ENCODE measurements around the gene PDIA5.
A peak's percentile ranks its signal among the peaks of the same experiment; 100 is the strongest.

The PDIA5 gene

GRCh38 chr3:123122057-123122456 lies 55.2 kb downstream of the PDIA5 start:
- H3K27me3 ChIP-seq (ENCODE audit: control insufficient read depth, insufficient read depth, low read length): no peaks in the 10 kb centered on the region
- H3K36me3 ChIP-seq (ENCODE audit: control insufficient read depth, insufficient read depth, low read length): peaks cover 15% of the 10 kb centered on the region
- H3K4me1 ChIP-seq (ENCODE audit: control insufficient read depth, insufficient read depth, low read length): no peaks in the 10 kb centered on the region
- H3K9me3 ChIP-seq (ENCODE audit: control insufficient read depth, low read length): no peaks in the 10 kb centered on the region
- no peak overlapping the region for H3K4me3 ChIP-seq (ENCODE audit: low read length)
- no peak overlapping the region for H3K9ac ChIP-seq (ENCODE audit: low read length)

- Histone ChIP-seq H3K9me3 (ENCODE audit: control insufficient read depth, low read length) (no peaks in the 10 kb centered on the region), H3K9ac (ENCODE audit: low read length) (no peak overlapping the region), H3K4me3 (ENCODE audit: low read length) (no peak overlapping the region), H3K36me3 (ENCODE audit: control insufficient read depth, insufficient read depth, low read length) (peaks cover 15% of the 10 kb centered on the region), H3K4me1 (ENCODE audit: control insufficient read depth, insufficient read depth, low read length) (no peaks in the 10 kb centered on the region), H3K27me3 (ENCODE audit: control insufficient read depth, insufficient read depth, low read length) (no peaks in the 10 kb centered on the region)
Observed at GRCh38 chr3:123122525-123123315, 55.9 kb downstream of the PDIA5 start.

GRCh38 chr3:123123716-123124616 lies 57.1 kb downstream of the PDIA5 start:
- no peak overlapping the region for H3K9ac ChIP-seq (ENCODE audit: low read length)
- H3K27me3 ChIP-seq (ENCODE audit: control insufficient read depth, insufficient read depth, low read length): no peaks in the 10 kb centered on the region
- no peaks in the 10 kb centered on the region for H3K9me3 ChIP-seq (ENCODE audit: control insufficient read depth, low read length)
- H3K4me3 ChIP-seq (ENCODE audit: low read length): no peak overlapping the region
- peaks cover 1% of the 10 kb centered on the region for H3K4me1 ChIP-seq (ENCODE audit: control insufficient read depth, insufficient read depth, low read length)
- peaks cover 15% of the 10 kb centered on the region for H3K36me3 ChIP-seq (ENCODE audit: control insufficient read depth, insufficient read depth, low read length)

- H3K4me3 ChIP-seq (ENCODE audit: low read length): no peak overlapping the region
- H3K9me3 ChIP-seq (ENCODE audit: control insufficient read depth, low read length): no peaks in the 10 kb centered on the region
- no peaks in the 10 kb centered on the region for H3K27me3 ChIP-seq (ENCODE audit: control insufficient read depth, insufficient read depth, low read length)
- H3K9ac ChIP-seq (ENCODE audit: low read length): no peak overlapping the region
- peaks cover 11% of the 10 kb centered on the region for H3K4me1 ChIP-seq (ENCODE audit: control insufficient read depth, insufficient read depth, low read length)
- peaks cover 15% of the 10 kb centered on the region for H3K36me3 ChIP-seq (ENCODE audit: control insufficient read depth, insufficient read depth, low read length)
Observed at GRCh38 chr3:123124971-123125370, 58.1 kb downstream of the PDIA5 start.

- no peak overlapping the region for H3K9ac ChIP-seq (ENCODE audit: low read length)
- H3K36me3 ChIP-seq (ENCODE audit: control insufficient read depth, insufficient read depth, low read length): peaks cover 15% of the 10 kb centered on the region
- H3K4me3 ChIP-seq (ENCODE audit: low read length): no peak overlapping the region
- H3K9me3 ChIP-seq (ENCODE audit: control insufficient read depth, low read length): no peaks in the 10 kb centered on the region
- H3K4me1 ChIP-seq (ENCODE audit: control insufficient read depth, insufficient read depth, low read length): peaks cover 22% of the 10 kb centered on the region
- H3K27me3 ChIP-seq (ENCODE audit: control insufficient read depth, insufficient read depth, low read length): no peaks in the 10 kb centered on the region
Observed at GRCh38 chr3:123126031-123126430, 59.2 kb downstream of the PDIA5 start.

- peaks cover 15% of the 10 kb centered on the region for H3K36me3 ChIP-seq (ENCODE audit: control insufficient read depth, insufficient read depth, low read length)
- no peaks in the 10 kb centered on the region for H3K27me3 ChIP-seq (ENCODE audit: control insufficient read depth, insufficient read depth, low read length)
- no peak overlapping the region for H3K4me3 ChIP-seq (ENCODE audit: low read length)
- H3K9me3 ChIP-seq (ENCODE audit: control insufficient read depth, low read length): no peaks in the 10 kb centered on the region
- H3K9ac ChIP-seq (ENCODE audit: low read length): no peak overlapping the region
- peaks cover 28% of the 10 kb centered on the region for H3K4me1 ChIP-seq (ENCODE audit: control insufficient read depth, insufficient read depth, low read length)
Observed at GRCh38 chr3:123126653-123127052, 59.8 kb downstream of the PDIA5 start.

- Histone ChIP-seq H3K9me3 (ENCODE audit: control insufficient read depth, low read length) (no peaks in the 10 kb centered on the region), H3K27me3 (ENCODE audit: control insufficient read depth, insufficient read depth, low read length) (no peaks in the 10 kb centered on the region), H3K9ac (ENCODE audit: low read length) (no peak overlapping the region), H3K4me1 (ENCODE audit: control insufficient read depth, insufficient read depth, low read length) (peaks cover 30% of the 10 kb centered on the region), H3K36me3 (ENCODE audit: control insufficient read depth, insufficient read depth, low read length) (peaks cover 13% of the 10 kb centered on the region), H3K4me3 (ENCODE audit: low read length) (no peak overlapping the region)
Observed at GRCh38 chr3:123129092-123129491, 62.3 kb downstream of the PDIA5 start.

- Histone ChIP-seq H3K4me3 (ENCODE audit: low read length) (no peak overlapping the region), H3K9ac (ENCODE audit: low read length) (peak overlapping the region; percentile 44), H3K9me3 (ENCODE audit: control insufficient read depth, low read length) (no peaks in the 10 kb centered on the region), H3K27me3 (ENCODE audit: control insufficient read depth, insufficient read depth, low read length) (no peaks in the 10 kb centered on the region), H3K4me1 (ENCODE audit: control insufficient read depth, insufficient read depth, low read length) (peaks cover 30% of the 10 kb centered on the region), H3K36me3 (ENCODE audit: control insufficient read depth, insufficient read depth, low read length) (peaks cover 17% of the 10 kb centered on the region)
Observed at GRCh38 chr3:123129532-123129931, 62.7 kb downstream of the PDIA5 start.

- no peaks in the 10 kb centered on the region for H3K9me3 ChIP-seq (ENCODE audit: control insufficient read depth, low read length)
- peaks cover 30% of the 10 kb centered on the region for H3K4me1 ChIP-seq (ENCODE audit: control insufficient read depth, insufficient read depth, low read length)
- peak overlapping the region; percentile 44 for H3K9ac ChIP-seq (ENCODE audit: low read length)
- no peaks in the 10 kb centered on the region for H3K27me3 ChIP-seq (ENCODE audit: control insufficient read depth, insufficient read depth, low read length)
- peaks cover 17% of the 10 kb centered on the region for H3K36me3 ChIP-seq (ENCODE audit: control insufficient read depth, insufficient read depth, low read length)
- no peak overlapping the region for H3K4me3 ChIP-seq (ENCODE audit: low read length)
Observed at GRCh38 chr3:123130079-123130750, 63.4 kb downstream of the PDIA5 start.

GRCh38 chr3:123134671-123135070 lies 67.8 kb downstream of the PDIA5 start:
- Histone ChIP-seq H3K4me3 (ENCODE audit: low read length) (no peak overlapping the region), H3K36me3 (ENCODE audit: control insufficient read depth, insufficient read depth, low read length) (peaks cover 9% of the 10 kb centered on the region), H3K27me3 (ENCODE audit: control insufficient read depth, insufficient read depth, low read length) (no peaks in the 10 kb centered on the region), H3K4me1 (ENCODE audit: control insufficient read depth, insufficient read depth, low read length) (peaks cover 22% of the 10 kb centered on the region), H3K9ac (ENCODE audit: low read length) (no peak overlapping the region), H3K9me3 (ENCODE audit: control insufficient read depth, low read length) (no peaks in the 10 kb centered on the region)

- Histone ChIP-seq H3K9ac (ENCODE audit: low read length) (no peak overlapping the region), H3K4me1 (ENCODE audit: control insufficient read depth, insufficient read depth, low read length) (no peaks in the 10 kb centered on the region), H3K27me3 (ENCODE audit: control insufficient read depth, insufficient read depth, low read length) (no peaks in the 10 kb centered on the region), H3K4me3 (ENCODE audit: low read length) (no peak overlapping the region), H3K9me3 (ENCODE audit: control insufficient read depth, low read length) (no peaks in the 10 kb centered on the region), H3K36me3 (ENCODE audit: control insufficient read depth, insufficient read depth, low read length) (peaks cover 16% of the 10 kb centered on the region)
Observed at GRCh38 chr3:123137001-123137400, 70.2 kb downstream of the PDIA5 start.

All from mucosa of stomach (tissue), 1 donor.